Endothelial cell of hepatic sinusoid (primary cell): ENCODE data around the gene PCYOX1L.

Experiments used
- in situ Hi-C: cut with HindIII; loops from 2 replicates; pipeline ENCODE4 v1.10.0; 2017; ENCODE audit warnings: low sequenced_read_pairs

PCYOX1L gene, protein sequence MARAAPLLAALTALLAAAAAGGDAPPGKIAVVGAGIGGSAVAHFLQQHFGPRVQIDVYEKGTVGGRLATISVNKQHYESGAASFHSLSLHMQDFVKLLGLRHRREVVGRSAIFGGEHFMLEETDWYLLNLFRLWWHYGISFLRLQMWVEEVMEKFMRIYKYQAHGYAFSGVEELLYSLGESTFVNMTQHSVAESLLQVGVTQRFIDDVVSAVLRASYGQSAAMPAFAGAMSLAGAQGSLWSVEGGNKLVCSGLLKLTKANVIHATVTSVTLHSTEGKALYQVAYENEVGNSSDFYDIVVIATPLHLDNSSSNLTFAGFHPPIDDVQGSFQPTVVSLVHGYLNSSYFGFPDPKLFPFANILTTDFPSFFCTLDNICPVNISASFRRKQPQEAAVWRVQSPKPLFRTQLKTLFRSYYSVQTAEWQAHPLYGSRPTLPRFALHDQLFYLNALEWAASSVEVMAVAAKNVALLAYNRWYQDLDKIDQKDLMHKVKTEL

DNA sequence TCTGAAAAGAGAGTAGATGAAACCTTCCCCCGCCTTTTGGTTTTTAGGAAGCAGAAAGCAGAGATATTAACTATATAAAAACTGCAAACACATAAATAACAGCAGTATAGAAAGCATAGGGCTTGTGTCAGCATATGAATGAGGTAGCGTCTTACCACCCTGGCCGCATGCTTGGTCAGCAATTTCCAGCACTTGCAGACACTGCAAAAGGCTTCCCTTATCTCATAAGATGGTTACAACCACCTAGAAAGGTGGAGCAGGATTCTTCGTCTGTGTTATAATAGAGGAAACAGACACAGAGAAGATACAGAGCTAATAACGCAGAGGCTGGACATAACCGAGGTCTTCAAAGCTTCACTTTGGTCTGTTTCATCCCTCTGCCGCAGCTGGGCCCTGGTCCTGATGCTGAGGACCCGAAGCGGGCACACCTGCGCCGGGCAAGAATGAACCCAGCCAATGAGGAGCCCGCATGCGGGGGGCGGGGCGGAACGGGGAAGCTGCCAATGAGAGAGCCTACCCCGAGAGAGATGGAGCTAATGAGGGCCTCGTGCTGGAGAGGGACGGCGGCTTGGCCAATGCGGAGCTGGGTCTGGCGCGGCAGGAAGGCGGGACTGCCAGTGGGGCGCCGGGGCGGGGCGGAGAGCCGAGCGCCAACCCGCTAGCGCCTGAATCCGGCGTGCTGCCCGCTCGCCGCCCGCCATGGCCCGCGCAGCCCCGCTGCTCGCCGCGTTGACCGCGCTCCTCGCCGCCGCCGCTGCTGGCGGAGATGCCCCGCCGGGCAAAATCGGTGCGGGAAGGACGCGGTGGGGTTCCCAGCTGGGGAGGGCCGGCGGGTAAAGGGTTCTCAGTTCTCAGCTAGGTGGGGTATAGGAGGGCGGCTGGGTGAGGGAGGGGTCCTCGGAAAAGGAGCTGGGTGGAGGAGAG is at the start of gene PCYOX1L:
TSS of gene PCYOX1L (plus strand) at position 677 of the 924 bp plus-strand sequence. CDS start at position 700, 23 bp downstream.
- in situ Hi-C loops, result no loop called here

DNA sequence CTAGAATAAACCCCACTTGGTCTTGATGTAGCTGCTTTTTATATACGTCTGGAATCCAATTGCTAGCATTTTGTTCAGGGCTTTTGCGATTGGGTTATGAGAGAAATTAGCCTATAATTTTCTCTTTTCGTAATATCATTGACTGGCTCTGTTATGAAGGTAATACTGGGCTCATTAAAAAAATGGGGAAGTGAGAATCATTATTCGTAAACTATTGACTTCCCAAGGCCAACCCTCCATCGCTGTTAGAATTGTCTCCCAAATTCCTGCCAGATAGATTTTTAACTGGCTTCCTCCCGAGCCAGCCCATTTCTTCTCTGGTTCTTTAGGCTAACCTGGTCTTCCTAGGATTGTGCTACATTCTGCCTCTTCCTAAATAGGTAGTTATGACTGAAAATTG is 48.5 kb upstream of the PCYOX1L start:
- in situ Hi-C loops, result no loop called here

GRCh38 chr5:149310488-149310887 is 47.4 kb upstream of the PCYOX1L start:
- in situ Hi-C loops, result no loop called here

GRCh38 chr5:149310947-149311658 is 46.7 kb upstream of the PCYOX1L start:
- in situ Hi-C loops, result no loop called here

DNA sequence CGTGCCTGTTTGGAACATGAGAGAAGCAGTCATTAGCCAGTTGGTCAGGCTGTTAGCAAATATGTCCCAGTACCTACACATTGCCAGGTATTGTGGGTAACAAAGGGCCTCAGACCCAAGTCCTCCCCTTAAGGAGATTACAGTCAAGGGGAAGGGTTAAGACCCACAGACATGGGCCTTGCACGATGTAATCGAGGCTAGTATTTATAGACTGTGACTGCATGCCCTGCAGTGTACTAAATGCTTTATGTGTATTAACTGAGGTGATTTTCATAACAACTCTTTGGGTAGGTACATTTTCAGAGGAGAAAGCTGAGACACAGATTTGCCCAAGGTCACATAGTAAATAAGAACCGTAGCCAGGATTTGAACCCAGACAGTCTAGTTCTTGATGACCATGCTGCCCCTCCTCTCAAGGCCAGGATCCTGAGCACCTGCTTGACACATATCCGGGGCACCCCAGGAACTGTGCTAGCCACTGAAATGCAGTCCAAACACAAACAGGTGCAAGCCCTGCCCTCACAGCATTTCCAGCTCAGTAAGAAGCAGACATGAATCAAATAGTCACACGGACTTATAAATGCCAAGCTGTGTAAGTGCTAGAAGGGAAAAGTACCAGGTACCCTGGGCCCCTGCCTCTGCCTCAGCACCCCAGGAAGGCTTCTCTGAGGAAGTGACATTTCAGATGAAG is 44.5 kb upstream of the PCYOX1L start:
- in situ Hi-C loops, result no loop called here

DNA sequence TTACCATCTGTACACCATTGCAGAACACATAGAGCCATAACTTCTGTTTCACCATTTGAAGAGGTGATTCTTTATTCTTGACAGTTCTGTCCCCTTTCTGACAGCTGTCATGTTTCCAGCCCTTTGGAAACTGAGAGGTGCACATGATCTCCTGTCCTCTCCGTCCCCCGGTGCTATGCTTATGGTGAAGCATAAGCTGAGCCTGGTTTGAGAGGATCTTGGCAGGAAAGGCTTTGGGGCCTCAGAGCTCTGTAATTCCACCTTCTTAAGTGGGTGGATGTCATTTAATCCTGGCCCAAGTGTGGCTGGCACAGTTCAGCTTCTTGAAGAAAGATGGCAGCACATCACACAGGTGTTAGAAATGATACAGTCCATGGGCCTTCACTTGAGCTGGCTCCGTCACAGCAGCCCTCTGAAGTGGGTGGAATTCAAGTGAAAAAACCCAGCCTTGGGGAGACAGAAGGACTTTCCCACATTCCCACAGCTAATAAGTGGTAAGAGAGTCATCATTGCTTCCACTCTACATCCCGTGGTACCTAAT is 43.2 kb upstream of the PCYOX1L start:
- in situ Hi-C loops, result no loop called here

DNA sequence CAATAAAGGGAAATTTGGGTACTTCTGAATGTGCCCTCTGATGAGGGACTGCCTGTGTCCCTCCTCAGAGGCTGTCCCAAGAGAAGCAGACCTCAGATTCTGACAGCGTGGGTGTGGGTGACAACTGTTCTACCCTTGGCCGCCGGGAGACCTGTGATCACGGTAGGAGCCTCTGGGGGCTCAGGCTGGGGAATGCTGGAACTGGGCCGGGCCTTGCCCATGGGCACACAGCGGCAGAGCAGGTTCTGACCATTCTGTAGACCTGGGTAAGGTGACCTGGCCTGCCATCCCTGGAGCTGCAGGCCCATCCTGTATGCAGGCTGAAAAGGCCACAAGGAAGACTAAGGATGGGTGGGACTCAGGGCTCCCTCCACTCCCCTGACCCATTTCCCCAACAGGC is 42.1 kb upstream of the PCYOX1L start:
- in situ Hi-C loops, result no loop called here

- in situ Hi-C loops, result no loop called here
Observed at GRCh38 chr5:149317281-149318048, 40.4 kb upstream of the PCYOX1L start.

DNA sequence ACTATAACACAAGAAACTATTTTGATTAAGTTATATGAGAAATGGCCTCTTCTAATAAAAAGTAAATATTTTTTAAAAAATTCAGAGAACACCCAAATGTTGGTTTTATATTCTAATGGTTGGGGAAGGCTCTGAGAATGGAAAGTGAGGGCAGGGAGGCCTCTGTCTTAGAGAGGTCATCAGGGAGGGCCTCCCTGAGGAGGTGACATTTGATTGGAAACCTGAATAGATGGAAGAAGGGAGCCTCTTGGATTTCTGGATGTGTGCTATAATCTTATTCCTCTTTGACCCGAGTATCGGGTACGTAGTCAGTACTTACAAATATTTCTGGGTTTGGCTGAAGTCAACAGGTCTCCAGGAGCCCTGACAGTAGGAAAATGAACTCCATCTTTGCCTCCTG is 38.7 kb upstream of the PCYOX1L start:
- in situ Hi-C loops, result no loop called here

DNA sequence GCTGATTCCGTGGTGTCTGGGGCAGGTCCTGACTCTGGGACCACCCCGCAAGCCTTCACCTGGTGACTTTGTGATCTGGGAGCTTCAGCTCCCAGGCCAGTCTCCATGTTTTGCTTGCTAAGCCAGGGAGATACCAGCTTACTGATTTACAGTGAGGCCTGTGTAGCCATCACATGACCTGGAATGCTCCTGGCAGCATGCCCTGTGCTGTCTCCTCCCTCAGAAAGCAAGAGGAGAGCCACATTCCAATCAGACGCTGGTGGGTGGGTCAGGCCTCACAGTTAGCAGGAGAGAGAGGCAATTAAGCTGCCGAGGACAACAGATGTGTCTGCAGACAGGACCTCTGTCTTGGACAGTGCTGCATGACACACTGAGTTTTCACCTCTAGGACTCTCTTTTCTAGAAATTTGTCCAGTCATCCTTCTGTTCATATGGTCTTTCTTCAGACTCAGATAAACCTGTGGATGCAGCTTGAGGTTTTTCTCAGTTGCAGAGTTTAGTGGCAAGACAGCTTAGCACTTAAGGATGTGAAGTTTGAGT is 37.0 kb upstream of the PCYOX1L start:
- in situ Hi-C loops, result no loop called here

GRCh38 chr5:149322518-149322917 is 35.3 kb upstream of the PCYOX1L start:
- in situ Hi-C loops, result no loop called here

- in situ Hi-C loops, result no loop called here
Observed at GRCh38 chr5:149323210-149323609, 34.6 kb upstream of the PCYOX1L start.

GRCh38 chr5:149323621-149324205 is 34.1 kb upstream of the PCYOX1L start:
- in situ Hi-C loops, result no loop called here

- in situ Hi-C loops, result no loop called here
Observed at GRCh38 chr5:149324641-149325040, 33.2 kb upstream of the PCYOX1L start.

DNA sequence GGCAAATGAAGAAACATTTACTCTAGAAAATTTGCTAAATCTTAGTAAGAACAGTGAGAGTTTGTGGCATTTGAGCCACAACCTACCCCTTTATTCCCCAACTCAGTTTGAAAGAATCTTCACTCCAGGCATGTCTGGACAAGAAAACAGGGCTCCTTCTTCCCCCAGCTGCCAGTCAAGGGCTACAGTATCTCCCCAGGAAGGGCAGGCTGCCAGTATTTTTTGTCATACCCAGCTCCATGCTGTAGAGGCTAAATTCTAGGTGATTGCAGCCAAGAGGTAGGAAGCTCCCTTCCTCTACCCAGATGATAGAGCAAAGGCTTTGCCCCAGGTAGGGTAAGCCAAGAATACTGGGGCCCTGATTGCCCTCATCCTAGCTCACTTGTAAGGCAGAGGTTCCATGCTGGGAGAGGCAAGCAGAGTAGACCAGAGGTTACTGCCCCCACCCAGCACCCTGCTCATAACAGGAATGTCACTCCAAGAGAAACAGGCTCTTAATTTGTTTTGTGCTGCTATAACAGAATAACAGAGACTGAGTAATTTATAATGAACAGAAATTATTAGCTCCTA is 32.6 kb upstream of the PCYOX1L start:
- in situ Hi-C loops, result no loop called here

GRCh38 chr5:149325894-149326293 is 32.0 kb upstream of the PCYOX1L start:
- in situ Hi-C loops, result no loop called here

- in situ Hi-C loops, result no loop called here
Observed at GRCh38 chr5:149326611-149327010, 31.2 kb upstream of the PCYOX1L start.

DNA sequence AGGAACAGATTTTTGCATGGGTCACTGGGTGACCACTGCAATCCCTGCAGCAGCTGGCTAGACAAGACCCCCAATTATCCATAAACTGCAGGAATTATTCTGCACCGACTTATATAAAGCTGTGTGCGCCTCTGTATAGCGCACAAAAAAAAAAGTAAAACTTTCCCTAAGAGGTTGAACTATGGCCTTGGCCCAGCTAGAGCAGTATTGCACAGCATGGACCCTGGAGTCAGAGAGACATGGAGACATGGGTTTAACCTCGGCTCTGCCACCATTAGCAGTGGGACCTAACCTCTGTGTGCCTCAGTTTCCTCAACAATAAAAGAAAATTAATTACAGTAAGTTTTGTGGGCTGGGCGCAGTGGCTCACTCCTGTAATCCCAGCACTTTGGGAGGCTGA is 29.7 kb upstream of the PCYOX1L start:
- in situ Hi-C loops, result no loop called here
